Endometrial microvascular endothelial cells (primary cell): ENCODE measurements around the gene CTIF. TPM values are rescaled to one million over a fixed set of nuclear protein-coding genes. Genes with fewer than 3 reads are reported as not detected.

Experiments used
- in situ Hi-C: cut with HindIII; loops from 2 replicates; pipeline ENCODE4 v1.10.0; 2017; ENCODE audit warnings: low sequenced_read_pairs, low pct_unique_long_range_greater_than_20kb; ENCODE audit errors: inconsistent ontology term
- total RNA-seq: library from RNA; depleted of rRNA; stranded (reverse); fragments of >200 nt; gene quantifications from one replicate; pipeline ENCODE4 v1.2.3, GENCODE V29; 2015; ENCODE audit errors: inconsistent ontology term

The CTIF gene
- total RNA-seq, 1 donor from 2014 or later: 13.2 TPM

GRCh38 chr18:48792611-48793380 lies 254.0 kb downstream of the CTIF start:
- in situ Hi-C loops: no loop called here

GRCh38 chr18:48794251-48794970 lies 255.6 kb downstream of the CTIF start:
- in situ Hi-C loops: no loop called here

GRCh38 chr18:48795696-48796095 lies 256.9 kb downstream of the CTIF start:
- in situ Hi-C loops: no loop called here

GRCh38 chr18:48796491-48797205 lies 257.8 kb downstream of the CTIF start:
- in situ Hi-C loops: no loop called here

- in situ Hi-C loops: no loop called here
Measured at GRCh38 chr18:48797841-48798255, 259.0 kb downstream of the CTIF start.

GRCh38 chr18:48798334-48799245 lies 259.8 kb downstream of the CTIF start:
- in situ Hi-C loops: no loop called here

GRCh38 chr18:48799724-48800315 lies 261.0 kb downstream of the CTIF start:
- in situ Hi-C loops: no loop called here

GRCh38 chr18:48800466-48800865 lies 261.6 kb downstream of the CTIF start:
- in situ Hi-C loops: no loop called here

- in situ Hi-C loops: no loop called here
Measured at GRCh38 chr18:48800876-48801727, 262.3 kb downstream of the CTIF start.

- in situ Hi-C loops: no loop called here
Measured at GRCh38 chr18:48801728-48802542, 263.1 kb downstream of the CTIF start.

GRCh38 chr18:48802543-48803290 lies 263.9 kb downstream of the CTIF start:
- in situ Hi-C loops: no loop called here

- in situ Hi-C loops: no loop called here
Measured at GRCh38 chr18:48803518-48803917, 264.7 kb downstream of the CTIF start.

GRCh38 chr18:48803951-48804855 lies 265.4 kb downstream of the CTIF start:
- in situ Hi-C loops: no loop called here

GRCh38 chr18:48804856-48805610 lies 266.2 kb downstream of the CTIF start:
- in situ Hi-C loops: no loop called here
